ENCODE results near the gene GARIN5B.

GARIN5B gene

DNA sequence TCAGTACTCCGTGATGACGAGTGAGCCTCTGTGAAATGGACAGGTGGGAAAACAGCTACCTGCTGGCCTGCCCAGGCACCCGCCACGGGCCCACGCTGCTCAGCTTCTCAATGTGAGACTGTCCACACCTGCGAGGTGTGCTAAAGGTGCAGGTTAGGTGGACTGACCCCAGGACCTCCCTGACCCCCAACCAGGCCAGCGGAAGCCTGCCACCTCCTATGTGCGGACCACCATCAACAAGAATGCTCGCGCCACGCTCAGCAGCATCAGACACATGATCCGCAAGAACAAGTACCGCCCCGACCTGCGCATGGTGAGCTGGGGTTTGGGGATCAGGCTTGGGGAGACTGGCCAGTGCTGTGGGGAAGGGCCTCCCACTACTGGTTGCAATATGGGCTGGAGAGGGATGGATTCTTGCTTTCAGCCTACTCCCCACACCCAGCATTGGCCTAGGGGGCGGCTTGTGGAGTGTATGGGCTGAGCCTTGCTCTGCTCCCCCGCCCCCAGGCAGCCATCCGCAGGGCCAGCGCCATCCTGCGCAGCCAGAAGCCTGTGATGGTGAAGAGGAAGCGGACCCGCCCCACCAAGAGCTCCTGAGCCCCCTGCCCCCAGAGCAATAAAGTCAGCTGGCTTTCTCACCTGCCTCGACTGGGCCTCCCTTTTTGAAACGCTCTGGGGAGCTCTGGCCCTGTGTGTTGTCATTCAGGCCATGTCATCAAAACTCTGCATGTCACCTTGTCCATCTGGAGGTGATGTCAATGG, 24.9 kb upstream of the GARIN5B start:
- TF ChIP-seq, protein P1, sequence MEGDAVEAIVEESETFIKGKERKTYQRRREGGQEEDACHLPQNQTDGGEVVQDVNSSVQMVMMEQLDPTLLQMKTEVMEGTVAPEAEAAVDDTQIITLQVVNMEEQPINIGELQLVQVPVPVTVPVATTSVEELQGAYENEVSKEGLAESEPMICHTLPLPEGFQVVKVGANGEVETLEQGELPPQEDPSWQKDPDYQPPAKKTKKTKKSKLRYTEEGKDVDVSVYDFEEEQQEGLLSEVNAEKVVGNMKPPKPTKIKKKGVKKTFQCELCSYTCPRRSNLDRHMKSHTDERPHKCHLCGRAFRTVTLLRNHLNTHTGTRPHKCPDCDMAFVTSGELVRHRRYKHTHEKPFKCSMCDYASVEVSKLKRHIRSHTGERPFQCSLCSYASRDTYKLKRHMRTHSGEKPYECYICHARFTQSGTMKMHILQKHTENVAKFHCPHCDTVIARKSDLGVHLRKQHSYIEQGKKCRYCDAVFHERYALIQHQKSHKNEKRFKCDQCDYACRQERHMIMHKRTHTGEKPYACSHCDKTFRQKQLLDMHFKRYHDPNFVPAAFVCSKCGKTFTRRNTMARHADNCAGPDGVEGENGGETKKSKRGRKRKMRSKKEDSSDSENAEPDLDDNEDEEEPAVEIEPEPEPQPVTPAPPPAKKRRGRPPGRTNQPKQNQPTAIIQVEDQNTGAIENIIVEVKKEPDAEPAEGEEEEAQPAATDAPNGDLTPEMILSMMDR (IDR thresholded peaks at IDR 0.05; ENCODE audit: control insufficient read depth, insufficient read depth, low read depth, low read length, missing control alignments): no peak
- DNase-seq (ENCODE audit: low read depth): no peak
- H3K4me3 ChIP-seq (ENCODE audit: control insufficient read depth, low read depth, low read length): peak overlapping the region; percentile 85

DNA sequence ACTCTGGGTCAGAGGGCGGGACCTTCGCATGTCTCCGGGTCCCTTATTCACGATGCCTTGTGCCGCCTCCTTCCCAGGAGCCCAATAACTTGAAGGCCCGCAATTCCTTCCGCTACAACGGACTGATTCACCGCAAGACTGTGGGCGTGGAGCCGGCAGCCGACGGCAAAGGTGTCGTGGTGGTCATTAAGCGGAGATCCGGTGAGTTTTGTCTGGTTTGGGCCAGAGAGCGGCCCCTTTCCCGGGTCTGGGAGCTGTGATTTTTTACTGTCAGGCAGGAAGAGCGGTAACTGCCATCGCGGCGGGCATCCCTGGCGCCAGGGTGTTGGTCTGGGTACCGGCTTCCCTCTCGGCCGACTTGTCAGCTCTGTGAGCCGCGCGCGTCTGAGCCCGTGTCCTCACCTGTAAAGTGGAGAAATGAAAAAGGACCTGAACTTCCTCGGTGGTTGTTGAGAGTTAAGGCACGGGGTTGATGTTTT, 23.5 kb upstream of the GARIN5B start:
- TF ChIP-seq, protein P1 (IDR thresholded peaks at IDR 0.05; ENCODE audit: control insufficient read depth, insufficient read depth, low read depth, low read length, missing control alignments): no peak
- DNase-seq (ENCODE audit: low read depth): no peak
- H3K4me3 ChIP-seq (ENCODE audit: control insufficient read depth, low read depth, low read length): peak overlapping the region; percentile 85

GRCh38 chr19:55385724-55386492, 22.8 kb upstream of the GARIN5B start, which contains the start of gene RPL28:
Gene RPL28, plus strand, starts transcription at chr19:55385932. Its CDS starts 426 bp downstream, at chr19:55386358.
- TF ChIP-seq, protein P1 (IDR thresholded peaks at IDR 0.05; ENCODE audit: control insufficient read depth, insufficient read depth, low read depth, low read length, missing control alignments): no peak
- peak; percentile 86 for DNase-seq (ENCODE audit: low read depth)
- H3K4me3 ChIP-seq (ENCODE audit: control insufficient read depth, low read depth, low read length): peak within 1 kb of the TSS; percentile 85

DNA sequence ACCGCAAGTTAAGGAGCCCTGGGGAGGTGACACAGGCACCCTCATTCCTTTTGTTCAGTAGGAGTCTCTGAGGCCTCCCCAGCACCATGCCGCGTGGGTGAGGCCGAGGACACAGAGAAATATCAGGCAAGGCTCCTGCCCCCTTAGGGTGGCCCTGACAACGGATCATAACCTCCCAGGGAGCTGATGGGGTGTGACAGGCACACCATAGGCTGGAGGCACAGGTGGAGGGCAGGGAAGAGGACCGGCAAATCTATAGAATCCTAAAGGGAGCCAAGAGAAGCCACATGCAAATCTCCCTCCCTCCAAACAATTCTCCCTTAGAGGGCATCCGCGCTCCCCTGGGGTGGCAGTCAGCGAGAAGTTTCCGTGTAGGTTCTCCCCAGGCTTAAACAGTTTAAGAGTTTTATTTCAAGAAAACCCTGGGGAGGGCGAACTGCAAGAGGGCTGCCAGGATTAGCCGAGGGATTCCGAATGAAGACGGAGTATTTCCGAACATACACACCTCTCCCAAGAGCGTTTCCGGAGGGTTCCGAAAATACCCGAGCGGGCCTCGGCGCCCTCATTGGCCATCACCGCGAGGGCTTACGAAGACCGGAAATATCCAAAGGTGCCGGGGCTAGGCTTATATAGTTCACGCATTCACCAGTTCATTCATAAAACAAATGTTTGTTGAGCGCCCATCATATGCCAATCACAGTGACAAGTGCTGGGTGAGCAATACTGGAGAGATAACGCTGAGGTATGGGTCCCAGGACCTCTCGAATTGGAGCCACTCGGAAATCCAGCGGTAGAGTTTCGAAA, 22.1 kb upstream of the GARIN5B start:
- TF ChIP-seq, protein P1 (IDR thresholded peaks at IDR 0.05; ENCODE audit: control insufficient read depth, insufficient read depth, low read depth, low read length, missing control alignments): no peak
- peak; percentile 79 for DNase-seq (ENCODE audit: low read depth)
- peak overlapping the region; percentile 45 for H3K4me3 ChIP-seq (ENCODE audit: control insufficient read depth, low read depth, low read length)

DNA sequence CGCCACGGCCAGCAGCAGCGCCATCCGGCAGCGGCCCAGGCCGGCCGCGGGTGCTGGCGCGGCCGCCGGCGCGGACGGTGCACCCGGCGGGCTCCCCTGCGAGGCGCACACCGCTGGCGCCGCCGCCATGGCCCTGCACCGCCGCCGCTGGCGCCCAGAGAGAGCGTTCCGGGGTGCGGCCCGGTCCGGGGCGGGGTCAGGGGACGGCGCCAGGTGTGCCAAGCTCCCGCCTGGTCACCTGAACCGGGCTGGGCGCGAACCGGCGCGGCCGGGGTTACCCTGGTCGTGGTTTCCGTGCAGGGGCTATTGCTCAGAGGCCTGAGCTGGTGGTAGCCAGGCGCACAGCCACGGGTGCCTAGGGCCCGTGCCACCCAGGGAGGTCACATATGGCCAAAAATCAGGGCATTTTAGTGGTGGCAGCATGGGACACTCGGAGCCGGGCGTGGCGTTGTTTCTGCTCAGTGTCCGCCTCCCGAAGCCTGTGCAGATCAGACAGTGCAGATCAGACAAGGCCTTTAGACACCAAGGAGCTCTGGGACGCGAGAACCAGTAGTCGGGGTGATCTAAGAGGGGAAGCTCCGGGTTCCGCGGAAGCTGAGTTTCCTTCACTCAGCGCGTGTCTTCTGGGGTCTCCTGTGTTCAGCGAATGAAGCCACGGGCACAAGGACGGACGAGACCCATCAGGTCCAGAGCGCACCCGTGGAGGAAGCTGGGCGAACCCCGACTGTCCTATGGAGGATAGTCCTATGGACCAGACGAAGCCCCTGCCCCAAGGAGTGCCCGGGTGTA, 21.3 kb upstream of the GARIN5B start, which contains the start of gene TMEM238:
Gene TMEM238, minus strand, starts transcription at position 162 of the 789 bp plus-strand sequence. Its CDS starts 33 bp downstream, at position 129.
- TF ChIP-seq, protein P1 (IDR thresholded peaks at IDR 0.05; ENCODE audit: control insufficient read depth, insufficient read depth, low read depth, low read length, missing control alignments): no peak
- no peak for DNase-seq (ENCODE audit: low read depth)
- peak within 1 kb of the TSS; percentile 45 for H3K4me3 ChIP-seq (ENCODE audit: control insufficient read depth, low read depth, low read length)
